GM19025 (cell line): ENCODE data around the gene NOX3.

Experiments
- ATAC-seq: cut with Tn5 transposase; IDR thresholded peaks from one replicate; pipeline ENCODE4 v1.9.1; 2021; ENCODE audit warnings: mild to moderate bottlenecking, low read depth, moderate library complexity; ENCODE audit not compliant: unreplicated experiment

NOX3 gene

DNA sequence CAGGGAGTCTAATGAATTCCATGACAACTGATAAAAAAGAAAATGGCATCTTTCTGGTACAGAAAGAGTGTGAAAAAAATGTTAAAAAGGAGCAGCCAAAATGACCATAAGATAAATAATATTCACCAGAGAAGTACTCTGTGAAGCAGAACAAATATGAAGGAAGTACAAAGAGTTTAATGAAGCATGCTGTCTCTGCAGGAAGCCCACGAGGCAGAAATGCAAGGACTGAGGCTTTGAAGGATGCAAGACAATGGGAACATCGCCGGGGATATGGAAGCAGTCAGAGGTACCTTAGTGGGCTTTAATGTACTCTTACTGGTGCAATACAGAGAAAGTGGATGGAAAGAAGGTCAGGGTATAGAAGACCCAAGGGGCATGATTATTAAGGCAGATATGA is 50.7 kb downstream of the NOX3 start:
- ATAC-seq, result no peak

DNA sequence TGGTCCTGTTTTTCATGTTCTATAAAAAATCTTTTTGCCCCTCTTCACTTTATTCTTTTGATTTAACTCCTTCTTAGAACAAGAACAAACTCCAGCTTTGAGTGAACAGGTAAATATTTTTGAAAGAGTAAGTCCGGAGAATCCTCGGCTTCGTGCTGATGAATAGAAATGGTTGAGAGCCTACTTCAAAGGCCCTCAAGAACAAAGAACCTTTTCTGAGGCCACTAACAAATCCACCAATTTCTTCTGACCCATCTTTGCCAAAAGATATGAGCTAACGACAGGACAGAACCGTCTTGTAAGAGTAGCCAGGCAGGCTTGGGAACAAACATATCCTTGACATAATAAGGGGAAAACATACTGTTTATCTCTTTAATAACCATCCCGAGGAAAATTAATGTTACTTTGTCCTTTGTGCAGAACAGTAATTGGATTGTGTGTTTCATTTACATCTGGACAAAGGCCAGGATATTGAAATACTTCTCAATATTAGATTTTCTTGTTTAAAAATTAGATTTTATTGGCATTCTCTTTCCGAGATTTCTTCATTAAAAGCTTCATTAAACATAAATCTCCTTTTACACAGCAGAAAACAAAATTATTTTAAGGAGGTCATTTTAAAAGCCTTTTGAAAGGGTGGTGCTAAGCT is 52.9 kb downstream of the NOX3 start:
- ATAC-seq, result no peak

DNA sequence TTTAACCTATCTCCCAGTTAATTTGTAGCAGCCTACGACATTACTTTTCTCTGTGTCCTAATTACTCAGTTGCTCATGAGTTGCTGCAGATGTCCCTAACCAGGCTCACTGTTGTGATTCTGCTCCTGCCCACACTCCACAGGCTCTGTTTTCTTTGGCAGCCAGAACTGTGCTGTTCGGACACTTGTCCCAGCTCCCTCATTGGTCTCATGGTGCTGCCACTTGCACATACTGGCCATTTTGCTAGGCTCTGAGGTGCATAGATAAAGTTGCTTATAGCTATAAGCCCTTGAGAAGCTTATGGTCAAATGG is 55.0 kb downstream of the NOX3 start:
- ATAC-seq, result no peak

DNA sequence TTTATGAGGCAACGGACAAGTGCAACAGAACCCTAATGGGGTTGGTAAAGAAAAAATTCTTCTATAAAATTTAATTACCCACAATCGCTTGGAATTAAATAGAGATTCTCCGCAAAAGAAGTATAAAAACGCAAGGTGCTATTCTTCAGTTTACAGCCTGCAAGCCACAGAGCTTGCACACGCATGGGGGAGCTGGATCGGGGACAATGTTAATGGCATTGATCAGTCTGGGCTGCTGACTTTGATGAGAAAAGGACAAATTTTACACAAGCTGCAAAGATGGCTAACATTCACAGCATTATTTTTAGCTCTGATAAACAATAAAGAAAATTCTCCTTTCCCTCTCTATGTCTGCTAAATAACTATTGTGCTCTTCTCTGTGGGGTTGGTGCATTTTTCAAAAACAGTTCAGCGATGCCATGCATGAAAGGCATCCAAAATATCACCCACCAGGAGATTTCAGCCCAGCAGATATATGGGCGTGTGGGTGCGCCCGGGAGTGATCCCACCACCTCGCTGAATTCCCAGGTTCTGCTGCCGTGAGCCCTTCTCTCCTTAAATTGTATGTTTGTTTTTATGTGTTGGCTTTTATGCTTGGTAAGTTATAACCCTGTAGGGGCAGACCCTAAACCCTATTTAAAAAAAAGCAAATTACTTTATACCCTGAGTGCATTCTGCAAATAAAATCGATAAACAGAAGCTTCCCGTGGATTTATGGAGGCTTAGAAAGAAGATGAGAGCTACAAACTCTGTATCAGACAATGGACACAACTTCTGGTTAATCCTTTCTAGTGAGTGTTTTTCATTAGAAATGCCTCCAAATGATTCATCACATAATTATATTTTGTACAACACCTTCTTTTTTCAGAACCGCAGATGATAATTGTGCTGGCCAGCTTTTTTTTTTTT is 55.6 kb downstream of the NOX3 start:
- no peak for ATAC-seq

DNA sequence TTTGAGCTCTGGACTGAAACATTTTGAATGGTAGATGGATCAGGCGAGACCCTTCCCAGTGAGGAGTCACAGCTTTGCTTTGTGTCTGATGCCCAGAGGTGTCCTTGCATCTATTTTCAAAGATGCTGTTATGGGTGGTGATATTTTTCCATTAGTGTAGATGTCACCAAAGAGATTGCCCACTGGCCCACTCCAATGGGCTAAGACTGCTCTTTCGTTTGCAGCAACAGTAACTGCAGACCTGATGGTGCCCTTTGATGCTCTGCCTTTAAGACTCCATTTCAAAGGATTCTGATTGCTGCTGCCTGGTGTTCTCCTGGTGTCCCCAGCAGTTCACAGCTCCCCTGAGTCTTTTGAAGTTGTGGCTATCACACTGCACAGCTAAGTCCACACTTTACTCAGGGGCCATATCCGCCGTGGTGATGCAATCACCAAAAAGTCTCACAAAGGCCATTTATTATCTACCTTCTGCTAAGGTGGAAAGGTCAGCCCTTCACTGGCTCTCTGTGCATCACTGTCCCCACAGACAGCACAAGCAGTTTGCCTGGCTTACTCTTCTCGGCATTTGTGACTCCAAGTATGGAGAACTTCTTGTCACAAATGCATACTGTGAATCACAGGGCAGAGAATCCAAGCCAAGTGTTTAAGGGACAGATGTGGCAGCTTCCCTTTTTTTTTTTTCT is 56.4 kb downstream of the NOX3 start:
- no peak for ATAC-seq

DNA sequence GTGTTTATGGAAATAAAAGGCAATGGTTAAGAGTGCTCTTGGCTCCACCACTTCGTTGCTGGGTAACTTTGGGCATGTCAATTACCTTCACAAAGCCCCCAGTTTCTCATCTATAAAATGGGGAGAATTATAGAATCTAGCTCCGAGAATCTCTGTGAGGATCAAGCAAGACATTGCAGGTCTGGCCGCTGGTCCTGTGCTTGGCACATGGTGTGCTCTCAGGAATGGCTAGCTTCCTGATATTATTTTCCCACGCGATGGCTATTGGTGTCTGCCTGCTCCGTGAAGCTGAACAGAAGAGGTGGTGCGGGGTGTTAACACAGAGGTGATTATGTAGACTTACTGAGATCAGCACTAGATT is 57.0 kb downstream of the NOX3 start:
- ATAC-seq, result no peak

DNA sequence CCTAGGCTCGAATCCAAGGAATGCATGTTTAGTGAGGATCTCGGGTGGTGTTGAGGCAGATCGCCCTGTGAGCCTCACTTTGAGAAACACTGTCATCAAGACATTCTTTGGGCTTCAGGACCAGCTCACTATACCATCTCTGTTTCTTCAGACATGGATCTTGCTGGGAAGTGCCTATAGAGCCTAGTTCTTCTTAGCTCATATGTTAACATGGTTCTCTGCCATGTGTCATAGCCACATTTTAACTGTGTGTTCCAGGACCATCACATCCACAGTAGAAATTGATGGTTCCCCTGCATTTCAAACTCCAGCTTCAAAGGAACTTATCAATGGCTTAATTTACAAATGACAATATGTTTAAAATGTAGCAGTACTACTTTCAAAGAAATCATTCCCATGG is 57.4 kb downstream of the NOX3 start:
- ATAC-seq, result no peak

DNA sequence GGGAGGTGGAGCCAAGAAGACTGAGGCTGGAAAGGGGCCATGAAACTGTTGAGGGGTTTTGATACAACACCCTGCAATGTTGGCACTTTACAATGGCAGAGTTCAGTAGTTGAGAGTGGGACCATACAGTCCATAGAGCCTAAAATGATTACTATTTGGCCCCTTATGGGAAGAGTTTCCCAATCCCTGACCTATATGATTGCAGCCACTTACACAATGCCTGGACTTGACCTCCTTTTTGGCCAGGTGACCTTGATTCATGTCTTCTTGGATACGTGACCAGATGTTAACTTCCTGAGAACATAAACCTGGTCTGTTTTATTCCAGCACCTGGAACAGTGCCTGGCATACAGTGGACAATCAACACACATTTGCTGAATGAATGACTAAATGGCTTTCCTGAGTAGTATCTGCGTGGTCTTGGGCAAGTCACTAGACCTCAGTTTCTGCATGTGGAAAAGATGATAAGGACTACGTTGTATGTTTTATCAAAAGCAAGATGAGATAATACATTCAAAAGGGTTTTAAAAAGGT is 58.4 kb downstream of the NOX3 start:
- no peak for ATAC-seq

DNA sequence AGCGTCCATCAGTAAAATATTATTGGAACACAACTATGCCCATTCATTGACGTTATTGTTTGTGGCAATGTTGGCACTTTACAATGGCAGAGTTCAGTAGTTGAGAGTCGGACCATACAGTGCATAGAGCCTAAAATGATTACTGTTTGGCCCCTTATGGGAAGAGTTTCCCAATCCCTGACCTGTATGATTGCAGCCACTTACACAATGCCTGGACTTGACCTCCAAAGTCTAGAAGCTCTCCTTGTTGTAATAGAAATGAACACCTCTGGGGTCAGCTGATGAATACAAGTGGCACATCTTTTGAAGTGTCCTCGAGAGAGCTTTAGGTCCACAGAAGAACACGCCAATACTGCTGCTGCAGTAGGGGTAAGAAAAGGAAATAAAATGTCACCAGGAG is 59.0 kb downstream of the NOX3 start:
- ATAC-seq, result no peak

DNA sequence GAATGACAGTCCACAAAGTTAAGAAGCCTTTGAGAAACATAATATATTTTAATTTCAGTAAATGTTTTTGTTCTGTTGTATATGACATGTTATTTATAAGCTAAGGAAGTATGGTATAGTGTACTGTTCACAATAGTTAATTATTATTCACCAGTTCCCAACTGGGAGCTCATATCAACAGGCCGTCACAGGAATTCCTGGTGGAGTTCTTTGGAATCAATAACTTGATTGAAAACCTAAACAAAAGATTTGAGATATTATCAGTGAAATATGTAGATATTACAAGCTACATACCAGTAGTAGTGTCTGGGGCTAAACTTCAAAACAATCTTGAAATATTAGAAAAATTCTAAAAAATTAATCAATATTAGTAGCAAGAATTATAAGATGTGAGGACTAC is 60.3 kb downstream of the NOX3 start:
- ATAC-seq, result no peak

DNA sequence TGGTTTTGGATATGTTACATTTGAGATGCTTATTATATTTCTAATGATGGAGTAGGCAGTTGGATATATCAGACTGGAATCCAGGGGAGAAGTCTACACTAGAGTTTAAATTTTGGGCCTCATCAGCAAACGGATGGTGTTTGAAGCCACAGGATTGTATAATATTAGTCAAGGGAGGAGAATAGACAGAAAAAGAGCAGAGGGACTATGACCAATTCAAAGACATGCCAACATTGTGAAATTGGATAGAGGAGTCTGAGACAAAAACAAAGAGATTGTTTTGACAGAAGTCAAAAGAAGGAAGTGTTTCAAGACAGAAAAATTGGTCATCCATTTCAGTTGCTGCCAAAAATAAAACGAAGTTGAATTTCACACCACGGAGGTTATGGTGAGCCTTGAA is 66.5 kb downstream of the NOX3 start:
- no peak for ATAC-seq

DNA sequence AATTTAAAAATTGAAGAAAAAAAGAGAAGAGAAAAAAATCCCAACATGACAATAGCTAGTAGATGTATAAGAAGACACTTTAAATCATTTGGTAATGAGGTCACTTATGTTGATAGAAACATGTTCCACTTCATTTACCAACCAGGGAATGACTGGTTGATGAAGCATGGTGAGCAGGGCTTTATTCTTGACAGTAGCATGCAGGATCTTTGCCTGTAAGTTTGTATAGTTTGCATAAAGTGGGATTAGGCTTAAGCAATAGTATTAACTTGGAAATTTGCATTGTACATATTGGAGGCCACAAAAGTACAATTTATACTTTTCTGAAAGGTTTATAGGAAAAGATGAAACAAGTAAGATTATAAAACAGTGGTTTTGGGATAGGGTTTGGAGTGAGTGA is 67.0 kb downstream of the NOX3 start:
- ATAC-seq, result no peak

DNA sequence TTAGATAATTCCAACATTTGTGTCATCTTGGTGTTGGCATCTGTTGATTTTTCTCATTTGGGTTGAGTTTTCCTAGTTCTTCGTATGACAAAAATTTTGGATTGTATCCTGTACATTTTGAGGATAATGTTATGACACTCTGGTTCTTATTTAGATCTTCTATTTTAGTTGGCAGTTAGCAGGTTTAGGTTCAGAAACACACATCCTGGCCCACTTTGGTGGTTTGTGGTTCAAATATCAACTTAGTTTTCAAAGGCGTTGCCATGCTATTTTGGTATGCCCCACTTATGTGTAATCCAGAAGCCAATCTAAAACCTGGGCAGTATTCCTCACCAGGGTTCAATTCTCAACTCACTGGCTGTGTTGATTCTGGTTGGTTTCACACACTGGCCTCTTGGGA is 68.2 kb downstream of the NOX3 start:
- ATAC-seq, result no peak

DNA sequence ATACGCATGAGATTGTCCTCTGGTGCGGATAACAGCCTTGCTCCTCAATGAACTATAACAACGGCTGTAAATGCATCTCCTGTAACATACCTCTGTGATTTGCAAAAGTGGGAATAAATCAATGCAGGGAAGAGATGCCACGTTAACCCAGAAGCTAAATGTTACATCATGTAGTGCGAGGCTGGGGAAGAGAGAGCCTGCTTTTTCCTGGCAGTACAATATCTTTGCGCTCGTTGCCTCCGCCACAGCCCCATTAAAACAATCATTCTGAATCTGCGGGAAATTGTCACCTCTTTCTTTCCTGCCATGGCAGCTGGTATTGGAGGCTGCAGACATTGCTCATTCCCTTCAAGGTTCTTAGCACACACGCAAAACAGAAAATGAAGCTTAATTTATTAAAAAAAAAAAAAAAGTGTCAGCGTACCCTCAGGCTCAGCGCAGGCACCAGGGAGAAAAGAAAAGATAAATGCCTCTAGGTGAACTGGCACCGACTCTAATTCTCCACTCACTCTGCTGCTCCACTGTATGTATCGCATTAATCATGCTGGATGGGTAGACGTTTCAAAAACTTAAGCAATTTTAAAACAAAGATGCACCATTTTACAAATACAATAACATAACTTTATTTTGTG is 71.2 kb downstream of the NOX3 start:
- no peak for ATAC-seq

DNA sequence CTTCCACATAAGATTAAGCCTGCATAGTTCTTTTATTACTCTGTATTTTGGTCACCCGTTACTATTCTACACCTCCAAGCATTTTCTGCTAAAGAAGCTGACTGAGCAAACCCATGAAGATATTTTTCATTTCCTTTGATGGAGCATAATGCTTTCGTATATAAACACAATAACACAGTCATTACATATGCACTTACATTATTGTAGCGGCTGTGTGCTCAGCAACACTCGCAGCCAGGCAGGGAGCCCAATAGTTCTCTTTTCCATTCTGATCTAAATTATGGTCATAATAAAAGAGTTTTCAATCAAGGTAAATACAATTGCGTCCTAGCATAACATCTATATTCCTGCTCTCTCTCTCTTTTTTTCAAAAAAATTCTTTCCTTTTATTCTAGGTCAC is 71.7 kb downstream of the NOX3 start:
- ATAC-seq, result no peak

DNA sequence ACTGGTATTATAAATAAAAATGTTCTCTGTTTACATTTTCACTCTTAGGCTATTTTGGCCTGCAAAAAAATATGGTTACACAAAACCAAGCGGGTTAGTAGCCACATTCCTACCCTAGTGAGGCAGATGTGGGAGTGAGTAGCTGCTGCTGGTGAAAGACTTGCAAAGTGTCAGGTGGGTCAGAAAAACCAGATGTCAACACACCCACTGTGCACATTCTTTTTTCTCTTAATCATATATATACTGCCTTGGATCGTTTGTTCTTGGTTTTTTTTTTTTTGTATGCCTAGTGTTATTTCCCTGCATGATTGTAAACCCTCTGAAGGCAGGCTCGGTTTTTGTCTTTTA is 73.3 kb downstream of the NOX3 start:
- no peak for ATAC-seq

DNA sequence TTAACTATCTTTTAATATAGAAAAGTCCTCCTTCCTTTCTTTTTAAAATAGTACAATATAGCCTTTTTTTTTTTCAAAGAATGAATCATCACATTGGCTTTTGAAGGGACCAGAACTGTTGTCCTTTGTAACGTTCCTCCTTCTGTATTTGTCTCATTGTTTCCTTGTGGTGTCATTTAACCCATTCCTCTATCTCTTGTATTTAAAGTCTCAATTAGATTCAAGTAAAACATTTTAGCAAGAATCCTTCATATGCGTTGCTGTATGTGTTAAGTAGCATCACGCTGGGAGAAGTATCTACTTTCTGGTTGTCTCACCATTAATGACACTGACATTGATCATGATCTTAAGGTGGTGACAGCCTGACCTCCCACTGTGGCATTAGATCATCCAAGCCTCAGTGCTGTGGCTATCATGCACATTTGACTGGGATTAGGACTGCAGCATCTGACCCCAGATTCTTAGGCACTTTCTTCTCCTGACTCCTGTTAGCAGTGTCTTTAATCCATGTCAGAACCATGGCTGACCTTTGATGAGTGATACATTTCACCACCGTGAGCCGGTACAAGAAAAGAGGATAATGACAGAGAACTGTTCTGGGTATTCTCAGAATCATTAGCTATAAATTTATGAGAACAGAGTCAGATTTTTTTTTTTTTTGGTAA is 73.8 kb downstream of the NOX3 start:
- ATAC-seq, result no peak

DNA sequence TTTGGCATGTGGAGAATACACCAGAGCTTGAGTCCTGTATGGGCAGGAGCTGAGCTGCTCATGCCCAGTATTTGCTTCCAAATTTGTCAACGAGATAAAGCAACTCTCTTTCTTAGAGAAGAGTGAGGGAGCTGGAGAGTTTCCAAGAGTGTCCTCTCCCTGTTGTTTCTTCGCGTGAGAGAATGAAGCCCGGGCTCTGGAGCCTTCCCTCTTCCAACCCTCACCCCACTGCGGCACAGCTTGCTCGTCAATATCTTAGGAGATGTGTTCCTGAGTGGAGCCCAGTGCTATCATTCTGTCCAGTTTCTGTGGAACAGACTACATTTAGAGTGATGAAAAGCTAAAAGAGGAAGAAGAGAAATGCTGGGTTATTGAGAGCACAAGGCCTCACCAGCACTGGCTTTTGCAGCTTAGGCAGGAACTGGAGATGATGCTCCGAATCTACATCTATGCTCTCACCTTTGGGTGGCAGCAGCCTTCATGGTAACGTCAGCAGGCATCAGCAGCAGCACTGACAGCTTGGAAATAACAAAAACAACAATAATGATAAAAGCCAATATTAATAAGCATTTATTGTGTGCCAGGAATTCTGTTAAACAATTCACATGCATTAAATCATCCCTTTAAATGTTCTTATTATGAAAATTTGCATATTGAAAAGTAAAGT is 74.8 kb downstream of the NOX3 start:
- ATAC-seq, result no peak

DNA sequence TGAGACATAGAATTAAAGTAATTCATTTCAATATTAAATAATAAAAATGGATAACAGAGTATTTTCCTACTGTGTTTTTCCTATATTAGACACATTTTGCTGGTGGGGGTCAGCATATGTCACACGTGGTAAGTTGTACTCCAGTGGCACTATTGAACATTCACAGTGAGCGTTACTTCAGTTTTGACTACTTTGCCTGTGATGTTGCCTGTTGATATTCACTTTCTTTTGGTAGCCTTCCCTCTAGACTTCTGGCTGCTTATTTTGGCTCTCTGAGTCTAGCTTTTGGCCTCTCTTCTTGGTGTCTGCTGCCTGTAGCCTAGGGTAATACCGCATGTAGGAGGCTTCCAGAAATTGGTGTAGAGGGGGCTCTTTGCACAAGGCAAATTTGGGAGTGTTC is 76.9 kb downstream of the NOX3 start:
- ATAC-seq, result no peak

DNA sequence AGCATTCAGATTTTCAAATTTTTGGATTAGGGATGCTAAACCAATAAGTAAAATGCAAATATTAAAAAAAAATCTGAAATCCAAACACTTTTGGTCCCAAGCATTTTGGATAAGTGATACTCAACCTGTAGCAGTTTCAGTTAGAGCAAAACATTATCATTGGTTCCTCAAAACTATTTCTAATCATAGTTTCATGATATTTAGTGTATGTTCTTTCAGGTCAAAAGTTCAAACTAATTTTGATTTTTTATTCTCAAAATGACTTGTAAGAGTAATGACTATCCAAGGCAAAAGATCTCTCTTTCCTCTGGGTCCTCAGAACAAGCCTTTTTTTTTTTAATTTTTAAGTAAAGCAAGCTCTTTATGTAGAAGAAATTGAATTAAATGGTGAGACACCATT is 77.4 kb downstream of the NOX3 start:
- ATAC-seq, result no peak
